DMS153 treated with DMSO at 0.1 percent for 48 hours (cell line): ENCODE data around the gene SLC9A3.

Experiments
- DNase-seq: peaks from one replicate; lab custom pipeline; 2025; ENCODE audit not compliant: unreplicated experiment; lab: John Stamatoyannopoulos, UW

Gene SLC9A3

GRCh38 chr5:420632-421286, 103.5 kb downstream of the SLC9A3 start:
- DNase-seq = no peak
